Natural killer cell (primary cell): ENCODE results near the gene IFNLR1. TPM values are rescaled to one million over a fixed set of nuclear protein-coding genes. Genes with fewer than 3 reads are reported as not detected.

ENCODE experiments used
- ATAC-seq, 3 donors: fragments of 150-1000 bp in 2 of 3; fragments of 200-7000 bp in 1 of 3; cut with Tn5 transposase; 1 replicate in 1 of 3; 2 replicates in 2 of 3; pipeline ENCODE4 v1.10.0; 2021; ENCODE audit warnings: mild to moderate bottlenecking in 2 of 3, moderate library complexity in 2 of 3
- DNase-seq, 2 donors: peaks; one replicate each; pipeline versions ENCODE4 v3.0.0 to v3.0.0-alpha.2; 2013 to 2021; ENCODE audit warnings: mixed read lengths in 1 of 2
- H3K27ac ChIP-seq: one replicate; pipeline ENCODE4 v1.5.1; 2013; ENCODE audit warnings: mild to moderate bottlenecking, low read length
- H3K27me3 ChIP-seq: one replicate; pipeline ENCODE4 v1.6.1; 2013; ENCODE audit warnings: low read length; ENCODE audit not compliant: control insufficient read depth, insufficient read depth
- H3K36me3 ChIP-seq: one replicate; pipeline ENCODE4 v1.6.1; 2013; ENCODE audit warnings: low read length; ENCODE audit not compliant: control insufficient read depth, insufficient read depth
- H3K4me1 ChIP-seq: one replicate; pipeline ENCODE4 v1.6.1; 2013; ENCODE audit warnings: low read length; ENCODE audit not compliant: control insufficient read depth, insufficient read depth
- H3K4me3 ChIP-seq: one replicate; pipeline ENCODE4 v1.5.1; 2013; ENCODE audit warnings: low read length
- H3K9me3 ChIP-seq: one replicate; pipeline ENCODE4 v1.6.1; 2013; ENCODE audit warnings: low read length; ENCODE audit not compliant: control insufficient read depth, insufficient read depth
- H3K27ac Mint-ChIP-seq, 2 donors: one replicate each; pipeline ENCODE4 v1.8.0; 2022; ENCODE audit warnings: mild to moderate bottlenecking in 2 of 2, mixed read lengths in 2 of 2, moderate library complexity in 1 of 2
- H3K27me3 Mint-ChIP-seq, 2 donors: one replicate each; pipeline ENCODE4 v1.8.0; 2022; ENCODE audit warnings: low read depth in 2 of 2, mixed read lengths in 2 of 2
- H3K36me3 Mint-ChIP-seq: one replicate; pipeline ENCODE4 v1.8.0; 2022; ENCODE audit warnings: mixed read lengths
- H3K4me1 Mint-ChIP-seq, 2 donors: one replicate each; pipeline ENCODE4 v1.8.0; 2022; ENCODE audit warnings: mixed read lengths in 2 of 2
- H3K4me3 Mint-ChIP-seq: one replicate; pipeline ENCODE4 v1.8.0; 2022; ENCODE audit warnings: mild to moderate bottlenecking, moderate library complexity, mixed read lengths
- H3K9me3 Mint-ChIP-seq, 2 donors: one replicate each; pipeline ENCODE4 v1.8.0; 2022; ENCODE audit warnings: mixed read lengths in 2 of 2
- CTCF ChIP-seq: fragments of 200-600 bp; IDR thresholded peaks from one replicate; pipeline ENCODE4 v1.8.0; 2022; ENCODE audit warnings: antibody characterized with exemption
- WGBS: methylation state at CpG from one replicate; pipeline ENCODE4 v1.1.7; 2013; ENCODE audit warnings: missing lambda C conversion rate; ENCODE audit not compliant: insufficient coverage; 5-methylcytosine and 5-hydroxymethylcytosine counted together
- intact Hi-C: fragments of 100-400 bp; cut with micrococcal nuclease; formaldehyde crosslinking; loops from one replicate; pipeline ENCODE4 v1.14.2; 2022
- total RNA-seq, 4 donors: library from RNA; stranded (reverse); fragments of 120-200 nt in 1 of 4; gene quantifications; one replicate each; pipeline versions ENCODE4 v1.2.3 to v1.2.4, GENCODE V29; 2013 to 2022

IFNLR1 gene
- total RNA-seq, 3 donors from 2014 or later (not counting 1 experiment from before 2014, with no cell fraction given) = 0.07 to 2.5 (median 0.19) TPM

DNA sequence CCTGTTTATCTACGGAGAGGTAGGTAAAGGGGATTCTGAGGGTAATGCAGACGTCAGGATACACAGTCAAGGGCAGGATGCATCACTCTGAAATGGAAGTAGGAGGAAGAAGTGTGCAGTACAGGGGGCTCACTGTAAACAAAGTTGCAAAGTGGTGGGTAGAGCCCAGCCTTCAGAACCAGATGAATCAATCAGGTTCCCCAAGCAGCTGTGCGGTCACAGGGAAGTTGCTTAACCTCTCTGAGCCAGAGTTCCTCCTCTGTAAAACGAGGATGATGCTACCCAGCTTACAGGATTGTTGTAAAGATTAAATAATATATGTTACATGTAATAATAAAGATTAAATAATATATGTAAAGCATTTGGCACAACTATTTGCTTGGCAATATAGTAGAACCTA, 61.6 kb downstream of the IFNLR1 start:
- H3K27me3 ChIP-seq = no peaks in the 10 kb centered on the region
- DNase-seq (no peak), ATAC-seq (no peak)
- H3K4me1 Mint-ChIP-seq = no peaks in the 10 kb centered on the region
- no peaks in the 10 kb centered on the region for H3K36me3 ChIP-seq
- H3K36me3 Mint-ChIP-seq = no peaks in the 10 kb centered on the region
- no peak overlapping the region for H3K27ac Mint-ChIP-seq
- no peak overlapping the region for H3K4me3 ChIP-seq
- peaks cover 0 to 3% of the 10 kb centered on the region in 2 donors for H3K27me3 Mint-ChIP-seq
- no peaks in the 10 kb centered on the region for H3K9me3 ChIP-seq
- intact Hi-C loops = no loop called here
- no peak overlapping the region for H3K4me3 Mint-ChIP-seq
- H3K9me3 Mint-ChIP-seq = no peaks in the 10 kb centered on the region
- no peaks in the 10 kb centered on the region for H3K4me1 ChIP-seq
- no peak overlapping the region for H3K27ac ChIP-seq
- WGBS = 82% methylated on average over 3 of the region's 4 CpGs
- TF ChIP-seq CTCF = no peak

- no peaks in the 10 kb centered on the region for H3K36me3 Mint-ChIP-seq
- H3K27me3 Mint-ChIP-seq = peaks cover 0 to 3% of the 10 kb centered on the region in 2 donors
- Histone ChIP-seq H3K4me3 (no peak overlapping the region), H3K36me3 (no peaks in the 10 kb centered on the region), H3K27me3 (no peaks in the 10 kb centered on the region), H3K9me3 (no peaks in the 10 kb centered on the region), H3K4me1 (no peaks in the 10 kb centered on the region), H3K27ac (no peak overlapping the region)
- no peak overlapping the region for H3K27ac Mint-ChIP-seq
- DNase-seq (no peak), ATAC-seq (no peak)
- TF ChIP-seq CTCF = no peak
- no peak overlapping the region for H3K4me3 Mint-ChIP-seq
- no peaks in the 10 kb centered on the region for H3K9me3 Mint-ChIP-seq
- intact Hi-C loops = no loop called here
- 95% methylated on average over 2 of the region's 2 CpGs for WGBS
- H3K4me1 Mint-ChIP-seq = no peaks in the 10 kb centered on the region
Observed at GRCh38 chr1:24124980-24125379, 62.1 kb downstream of the IFNLR1 start.

DNA sequence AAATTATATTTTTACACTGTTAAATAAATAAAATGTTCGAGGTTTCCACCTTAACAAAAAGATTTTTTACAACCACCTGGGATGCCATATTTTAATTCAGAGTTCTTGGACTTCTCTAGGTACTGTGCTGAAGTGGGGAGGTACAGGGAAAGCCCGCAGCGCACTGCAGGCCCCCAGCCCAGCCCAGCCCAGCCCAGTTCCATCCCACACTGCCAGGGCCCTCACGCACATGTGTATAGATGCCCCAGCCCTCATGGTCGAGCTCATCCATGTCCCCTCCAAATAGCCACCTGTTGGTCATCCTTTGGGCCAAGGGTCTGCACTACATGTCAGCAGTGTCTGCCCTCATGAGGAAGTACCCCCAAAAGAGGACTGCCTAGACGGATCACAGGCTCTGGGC, 63.5 kb downstream of the IFNLR1 start:
- no peaks in the 10 kb centered on the region for H3K36me3 Mint-ChIP-seq
- H3K36me3 ChIP-seq = no peaks in the 10 kb centered on the region
- no peak overlapping the region for H3K27ac ChIP-seq
- no peaks in the 10 kb centered on the region for H3K4me1 ChIP-seq
- H3K27me3 Mint-ChIP-seq = no peaks in the 10 kb centered on the region
- DNase-seq (no peak), ATAC-seq (no peak)
- 73% methylated on average over 5 of the region's 6 CpGs for WGBS
- H3K4me1 Mint-ChIP-seq = no peaks in the 10 kb centered on the region
- no peak overlapping the region for H3K4me3 ChIP-seq
- H3K9me3 ChIP-seq = no peaks in the 10 kb centered on the region
- H3K27me3 ChIP-seq = no peaks in the 10 kb centered on the region
- no peak overlapping the region for H3K27ac Mint-ChIP-seq
- no peaks in the 10 kb centered on the region for H3K9me3 Mint-ChIP-seq
- intact Hi-C loops = no loop called here
- H3K4me3 Mint-ChIP-seq = no peak overlapping the region
- TF ChIP-seq CTCF = no peak

DNA sequence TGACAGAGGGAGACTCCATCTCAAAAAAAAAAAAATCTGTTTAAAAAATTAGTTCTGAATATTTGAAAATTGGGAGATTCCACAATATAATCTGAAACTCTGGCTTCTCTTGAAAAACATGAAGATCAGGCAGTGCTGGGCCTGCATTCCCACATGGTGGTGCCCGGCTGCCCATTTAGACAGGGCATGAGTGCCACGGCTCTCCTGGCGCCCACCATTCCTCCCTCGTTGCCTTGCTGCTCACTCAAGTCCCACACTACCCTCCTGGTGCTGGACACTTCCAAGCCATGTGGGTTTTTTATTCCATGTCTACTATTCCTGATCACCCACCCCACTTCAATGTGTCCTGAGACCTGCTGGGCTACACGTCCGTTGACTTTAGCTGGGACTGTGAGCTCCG, 64.3 kb downstream of the IFNLR1 start:
- Histone ChIP-seq H3K4me1 (no peaks in the 10 kb centered on the region), H3K27me3 (no peaks in the 10 kb centered on the region), H3K36me3 (no peaks in the 10 kb centered on the region), H3K27ac (no peak overlapping the region), H3K9me3 (no peaks in the 10 kb centered on the region), H3K4me3 (no peak overlapping the region)
- Mint-ChIP-seq H3K27ac (no peak overlapping the region), H3K4me1 (no peaks in the 10 kb centered on the region), H3K9me3 (no peaks in the 10 kb centered on the region), H3K4me3 (no peak overlapping the region), H3K36me3 (no peaks in the 10 kb centered on the region), H3K27me3 (peaks cover 0 to under 1% of the 10 kb centered on the region in 2 donors)
- DNase-seq (no peak), ATAC-seq (no peak)
- intact Hi-C loops = no loop called here
- no peak for TF ChIP-seq CTCF
- WGBS = 89% methylated on average over 7 of the region's 7 CpGs
